HG03095 (cell line): Measurements from ENCODE around the gene C5orf47.
"Not testable (repeated sequence)": the region's sequence is repeated elsewhere in the genome, so short reads cannot be mapped to it uniquely, and the experiment has no call there.

Source experiments
- ATAC-seq: cut with Tn5 transposase; IDR thresholded peaks from one replicate; pipeline ENCODE4 v1.9.1; 2021; ENCODE audit warnings: moderate library complexity; ENCODE audit not compliant: unreplicated experiment

Gene C5orf47

DNA sequence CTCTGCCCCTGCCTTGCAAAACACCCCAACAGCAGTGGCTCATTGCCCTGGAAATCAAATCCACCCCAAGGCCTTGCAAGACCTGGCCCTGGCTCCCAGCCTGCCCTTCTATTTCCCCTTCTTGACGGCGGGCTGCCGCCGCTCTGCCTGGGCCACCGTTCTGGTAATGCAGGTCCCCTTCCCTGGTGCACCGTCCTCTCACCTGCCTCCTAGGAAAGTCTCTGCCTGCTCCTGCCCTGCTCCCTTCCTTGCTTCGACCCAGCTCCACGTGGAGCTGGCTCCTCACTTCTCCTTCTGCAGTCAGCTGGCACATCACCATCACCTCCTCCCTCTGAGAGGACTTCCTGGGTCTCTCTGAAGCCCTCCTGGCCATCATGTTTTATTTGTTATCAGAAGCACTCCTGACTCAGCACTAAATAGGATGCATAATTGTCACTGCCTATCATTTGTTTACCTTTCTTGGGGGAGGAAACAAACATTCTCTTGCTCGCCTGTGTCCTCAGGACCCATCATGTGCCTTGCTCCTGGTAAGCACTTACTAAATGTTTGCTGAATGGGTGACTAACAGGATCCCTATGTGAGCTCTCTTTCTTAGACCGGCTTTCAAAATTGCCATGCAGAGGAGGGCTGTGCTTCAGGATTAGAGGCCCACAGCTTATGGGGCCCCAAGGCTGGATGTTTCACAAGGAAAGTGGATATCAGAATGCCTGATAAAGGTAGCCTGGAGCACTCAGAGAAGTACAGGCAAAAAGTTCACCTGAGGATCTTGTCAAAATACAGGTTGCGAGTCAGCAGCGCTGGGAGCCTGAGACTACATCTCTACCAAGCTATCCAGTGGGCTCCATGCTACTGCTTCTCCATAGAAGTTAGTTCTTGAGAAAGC lies 19.6 kb upstream of the C5orf47 start:
- ATAC-seq: no peak

DNA sequence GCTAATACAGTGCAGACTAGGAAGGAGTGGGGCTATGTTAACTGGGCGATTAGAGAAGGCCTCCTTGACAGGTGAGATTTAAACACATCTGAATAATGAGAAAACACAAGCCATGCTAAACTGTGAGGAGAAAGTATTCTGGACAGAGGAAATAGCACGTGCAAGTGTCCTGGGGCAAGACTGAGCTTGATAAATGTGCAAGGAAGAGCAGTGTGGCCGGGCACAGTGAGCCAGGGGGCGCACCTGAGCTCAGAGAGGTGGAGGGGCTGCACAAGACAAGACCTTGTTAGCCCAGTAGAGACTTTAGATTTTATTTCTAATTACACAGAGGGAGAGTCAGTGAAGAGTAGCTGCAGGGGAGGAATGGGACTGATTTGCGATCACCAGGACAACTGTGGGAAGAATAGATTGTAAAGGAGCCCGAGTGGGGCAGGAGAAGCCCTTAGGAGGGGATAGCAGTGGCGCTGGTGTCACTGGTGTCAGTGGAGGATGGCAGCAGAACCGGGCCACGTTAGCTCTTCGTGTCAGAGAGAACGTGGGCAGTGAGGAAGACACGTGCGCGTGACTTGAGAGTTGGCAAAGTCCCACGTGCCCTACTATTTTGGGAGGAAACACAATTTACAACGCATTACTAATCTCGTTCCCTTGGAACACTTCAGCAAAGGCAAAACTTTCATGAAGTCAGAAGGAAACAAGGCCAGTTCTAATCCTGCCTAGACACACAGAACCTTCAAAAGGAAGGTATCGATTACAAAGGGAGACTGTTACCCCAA lies 17.9 kb upstream of the C5orf47 start:
- no peak for ATAC-seq

DNA sequence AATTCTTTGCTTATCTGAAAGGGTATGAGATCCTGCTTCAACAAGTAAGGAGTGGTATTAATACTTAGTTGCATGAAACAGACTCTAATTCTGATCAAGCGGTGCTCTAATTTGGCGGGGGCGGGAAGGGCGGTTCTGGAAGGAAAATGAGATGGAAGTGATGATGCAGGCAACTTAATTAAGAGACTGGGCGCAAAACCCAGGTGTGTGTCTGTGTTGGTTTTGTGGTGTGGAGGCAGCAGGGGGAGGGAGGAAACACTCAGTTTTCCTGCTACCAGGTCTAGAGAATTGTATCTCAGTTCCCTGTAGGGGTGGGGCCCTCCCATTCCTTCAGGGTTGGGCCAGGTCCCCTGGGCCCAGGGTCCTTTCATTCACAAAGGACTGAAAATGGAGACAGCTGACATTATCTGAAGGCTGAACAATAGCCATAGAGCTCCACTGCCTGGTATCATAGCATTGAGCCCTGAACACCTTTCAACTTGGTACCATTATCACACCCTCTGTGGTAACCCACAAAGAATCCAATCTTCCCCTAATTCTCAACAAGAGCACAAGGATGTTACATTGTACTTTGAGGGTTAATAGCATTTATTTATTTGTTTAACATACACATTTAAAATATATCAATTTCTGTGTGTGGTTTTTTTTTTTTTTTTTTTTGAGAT lies 17.2 kb upstream of the C5orf47 start:
- no peak for ATAC-seq

DNA sequence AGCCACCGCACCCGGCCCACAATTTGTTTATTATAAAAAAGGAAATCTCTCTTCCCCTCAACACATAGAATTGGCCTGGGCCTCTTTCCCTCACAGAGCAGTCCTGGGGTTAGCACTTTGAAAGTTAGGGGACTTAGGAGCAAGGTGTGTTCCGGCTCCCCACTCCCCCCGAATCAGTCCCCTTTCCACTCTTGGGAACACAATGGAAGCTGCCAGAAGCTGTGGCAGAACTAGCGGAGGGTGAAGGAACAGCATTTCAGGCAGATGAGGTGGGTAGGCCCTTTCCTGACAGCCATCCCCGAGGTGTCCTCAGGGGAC lies 16.4 kb upstream of the C5orf47 start:
- no peak for ATAC-seq

DNA sequence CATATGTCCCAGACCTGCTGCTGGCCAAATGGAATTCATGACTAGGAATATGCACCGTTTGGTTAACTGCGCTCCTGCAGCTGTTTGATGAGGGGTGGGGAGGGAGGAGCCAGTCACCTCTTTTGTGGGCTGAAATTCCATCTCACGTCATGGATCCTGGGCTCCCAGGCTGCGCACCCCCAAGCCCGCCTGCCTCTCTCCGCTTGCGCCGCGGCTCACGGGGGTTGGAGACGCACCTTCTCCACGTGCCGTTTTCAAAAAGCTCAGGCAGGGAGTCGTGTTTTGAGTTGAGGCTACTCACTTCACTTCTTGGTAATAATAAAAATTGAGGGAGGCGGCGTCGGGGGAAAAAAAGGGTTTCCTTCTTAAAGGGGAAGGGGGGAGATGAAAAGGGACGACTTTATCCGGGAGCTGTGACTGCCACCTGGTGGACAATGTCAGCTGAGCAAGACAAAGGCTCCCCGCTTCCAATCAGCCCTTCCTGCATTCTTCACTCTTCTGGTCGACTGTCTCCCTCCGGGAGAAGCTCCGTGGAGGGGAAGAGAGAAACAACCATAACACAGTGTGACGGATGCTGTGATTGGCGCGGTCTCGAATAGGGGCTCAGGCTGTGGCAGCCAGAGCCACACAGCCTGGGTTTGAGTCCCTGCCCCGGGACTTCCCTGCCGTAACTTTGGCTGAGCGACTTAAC lies 15.9 kb upstream of the C5orf47 start:
- peak; percentile 51 for ATAC-seq

DNA sequence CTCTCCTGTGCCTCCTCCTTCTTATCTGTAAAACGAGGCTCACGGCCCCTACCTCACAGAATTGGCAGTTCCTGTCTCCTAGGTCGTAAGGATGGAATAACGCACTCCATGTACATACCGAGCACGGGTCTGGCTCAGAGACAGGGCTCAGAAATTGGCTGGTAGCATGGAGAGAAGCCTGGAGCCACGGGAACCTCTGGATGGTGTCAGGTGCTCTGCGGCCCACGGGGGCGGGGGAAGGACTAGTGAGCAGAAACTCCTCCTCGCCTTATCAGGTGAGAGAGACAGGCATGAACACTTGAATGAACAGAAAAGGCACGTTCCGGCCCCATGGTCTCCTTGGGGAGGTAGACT lies 15.4 kb upstream of the C5orf47 start:
- ATAC-seq: no peak

DNA sequence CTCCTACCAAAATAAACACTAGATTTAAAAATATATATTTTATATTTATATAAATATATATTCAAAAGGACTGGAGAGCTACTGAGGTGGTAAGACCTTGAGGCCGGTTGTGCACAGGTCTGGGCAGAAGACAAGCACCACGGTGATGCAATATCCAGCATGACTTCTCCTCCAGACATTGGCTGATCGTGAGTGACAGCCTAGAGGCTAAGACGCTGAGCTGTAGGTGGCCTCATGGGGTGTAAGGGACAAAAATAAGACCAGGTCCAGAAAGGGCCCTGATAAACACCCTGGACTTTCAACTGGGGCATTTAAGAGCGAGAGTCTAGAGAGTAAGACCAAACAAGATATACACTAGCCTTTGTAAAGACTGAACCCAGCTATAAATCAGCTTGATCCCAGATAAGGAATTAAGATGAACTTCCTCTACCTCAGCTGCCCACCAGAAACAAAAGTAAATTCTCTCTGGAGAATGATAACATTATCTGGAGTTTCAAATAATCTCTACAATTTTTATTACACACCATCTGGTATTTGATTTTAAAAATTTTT lies 14.2 kb upstream of the C5orf47 start:
- no peak for ATAC-seq

DNA sequence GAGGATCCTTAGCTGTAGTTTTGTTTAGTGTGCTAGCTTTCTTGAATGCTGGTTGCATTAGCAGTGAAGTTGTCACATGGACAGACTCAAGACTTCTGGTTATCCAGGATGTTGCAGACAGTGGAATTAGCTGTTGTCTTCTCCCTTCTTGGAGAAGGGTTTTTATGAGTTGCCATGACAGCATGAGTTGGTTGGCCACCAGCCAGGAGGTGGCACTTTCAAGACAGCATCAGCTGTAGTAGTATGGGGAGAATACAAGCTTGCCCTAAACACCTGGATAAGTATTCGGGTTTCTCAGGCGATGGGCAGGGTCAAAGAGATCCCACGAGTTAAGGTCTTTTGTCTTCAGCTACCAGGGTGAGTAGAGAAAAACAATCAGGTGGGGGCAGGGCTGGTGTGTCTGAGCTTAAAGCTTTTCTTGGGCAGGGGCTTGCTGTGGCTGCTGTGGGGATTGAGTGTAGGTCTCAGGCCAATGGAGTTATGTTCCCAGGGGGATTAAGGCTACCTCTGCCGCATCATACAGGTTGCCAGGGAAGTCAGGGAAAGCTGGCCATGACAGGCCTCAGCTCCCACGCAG lies 7.7 kb upstream of the C5orf47 start:
- no peak for ATAC-seq

DNA sequence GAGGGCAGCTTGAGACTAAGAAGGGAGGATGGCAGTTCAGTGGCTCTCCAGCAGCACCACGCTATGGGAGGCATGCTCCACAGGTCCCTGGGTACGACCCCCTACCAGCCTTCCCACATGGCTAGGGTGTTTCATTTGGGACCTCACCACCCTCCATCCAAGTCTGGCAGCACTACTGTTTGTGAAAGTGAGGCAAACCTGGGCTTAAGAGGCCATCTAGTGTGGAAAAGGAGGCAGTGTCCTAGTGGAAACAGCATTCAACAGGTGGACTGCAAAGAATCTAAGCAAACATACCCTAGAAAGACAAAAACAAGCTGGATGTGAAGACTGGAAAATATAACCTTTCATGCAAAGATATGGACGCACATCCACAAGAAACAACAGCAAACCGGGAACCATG lies 4.8 kb upstream of the C5orf47 start:
- ATAC-seq: no peak

DNA sequence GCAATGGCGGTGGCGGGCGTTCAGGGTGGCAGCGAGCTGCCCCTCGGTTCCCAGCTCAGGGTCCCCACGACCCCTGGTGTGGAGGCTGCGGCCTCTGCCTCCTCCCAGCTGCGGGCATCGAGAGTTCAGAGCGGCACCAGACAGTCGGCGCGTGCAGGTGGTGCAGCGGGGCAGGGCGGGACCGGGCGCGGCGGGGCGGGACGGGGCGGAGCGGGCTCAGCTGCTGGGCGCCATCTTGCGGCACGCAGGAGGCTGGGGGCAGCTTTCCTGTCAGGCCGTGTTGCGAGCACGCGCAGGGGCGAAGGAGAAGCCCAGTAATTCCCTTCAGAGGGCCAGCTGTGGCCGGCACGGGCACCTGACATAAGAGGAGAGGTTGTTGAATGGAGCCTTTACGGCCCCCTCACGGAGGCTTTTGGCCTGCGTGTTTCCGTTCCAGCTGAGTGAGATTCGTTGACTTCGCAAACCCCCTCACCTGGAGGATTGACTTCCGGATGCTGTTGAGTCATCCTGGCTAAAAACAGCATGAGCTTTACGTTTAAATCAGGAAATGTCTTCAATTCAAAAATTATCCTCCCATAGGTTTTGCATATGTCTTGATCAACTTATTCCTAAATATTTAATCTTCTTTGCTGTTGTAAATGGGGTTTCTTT lies 587 bp downstream of the C5orf47 start:
- ATAC-seq: no peak

DNA sequence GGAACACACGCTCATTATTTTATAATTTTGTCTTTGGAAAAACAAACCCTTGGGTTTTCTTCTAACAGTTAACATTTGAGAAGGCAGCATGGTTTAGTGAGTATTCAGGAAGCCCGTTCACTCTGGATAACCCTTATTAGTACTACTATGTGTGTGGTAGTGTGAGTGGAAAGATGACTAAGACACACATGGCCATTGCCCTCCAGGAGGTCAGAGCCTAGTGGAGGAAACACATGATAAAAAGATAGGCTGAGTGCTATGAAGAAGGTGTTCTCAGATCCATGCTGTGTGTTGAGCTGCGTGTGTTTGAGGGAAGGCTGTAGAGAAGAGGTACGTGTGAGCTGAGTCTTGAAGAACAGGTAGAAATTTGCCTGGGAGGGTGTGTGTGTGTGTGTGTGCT lies 8.4 kb downstream of the C5orf47 start:
- no peak for ATAC-seq

DNA sequence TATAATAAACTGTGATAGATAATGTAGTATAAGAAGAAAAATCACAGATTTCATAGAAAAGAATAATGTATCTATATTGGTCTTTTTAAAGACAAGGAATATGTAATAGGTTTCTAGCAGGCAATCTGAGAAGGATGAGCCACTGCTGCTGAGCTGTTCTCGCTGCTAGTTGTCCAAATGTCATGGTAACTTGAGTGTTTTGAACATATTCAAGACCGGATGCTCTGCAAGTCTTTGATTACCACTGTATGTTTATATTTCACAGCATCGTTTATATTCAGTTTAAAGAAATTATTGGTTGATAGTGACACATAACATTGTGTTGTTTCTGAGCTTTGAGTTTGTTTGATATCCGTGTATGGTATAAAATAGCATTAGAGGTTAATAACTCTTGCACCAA lies 9.6 kb downstream of the C5orf47 start:
- ATAC-seq: no peak

DNA sequence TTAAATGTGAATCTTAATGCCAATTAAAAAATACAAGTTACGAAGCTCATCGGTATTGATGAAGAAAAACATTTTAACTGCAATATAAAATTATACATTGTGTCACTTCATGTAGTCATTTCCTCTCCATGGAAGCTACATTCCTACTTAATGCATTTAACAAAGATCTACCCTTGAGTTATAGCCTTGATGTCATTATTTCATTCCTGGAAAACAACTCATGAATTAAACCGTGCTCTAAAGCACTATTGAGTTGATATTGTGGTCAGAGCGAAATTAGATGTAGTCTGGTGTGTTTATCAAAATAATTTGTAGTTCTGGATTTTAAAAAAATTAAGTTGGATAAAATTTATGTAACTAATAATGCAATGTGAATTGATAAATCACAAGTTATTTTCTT lies 11.1 kb downstream of the C5orf47 start:
- ATAC-seq: no peak

DNA sequence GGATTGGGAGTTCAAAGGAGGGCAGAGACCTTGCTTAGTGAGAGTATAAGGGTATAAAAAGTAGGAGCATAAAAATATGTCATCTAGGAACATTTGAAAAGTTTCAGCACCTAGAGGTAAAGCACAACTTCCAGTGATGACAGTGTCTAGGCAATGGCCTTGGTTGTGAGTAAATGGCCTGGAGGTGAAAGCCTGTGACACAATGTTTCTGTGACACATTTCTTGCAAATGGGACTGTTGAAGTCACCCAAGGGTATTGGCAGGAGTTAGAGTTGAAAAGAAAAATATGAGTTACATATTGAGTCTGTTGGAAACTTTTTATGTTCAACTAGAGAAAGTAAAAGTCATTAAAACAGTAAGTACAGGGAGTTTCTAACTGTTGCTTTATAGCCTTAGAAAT lies 14.8 kb downstream of the C5orf47 start:
- ATAC-seq: no peak

DNA sequence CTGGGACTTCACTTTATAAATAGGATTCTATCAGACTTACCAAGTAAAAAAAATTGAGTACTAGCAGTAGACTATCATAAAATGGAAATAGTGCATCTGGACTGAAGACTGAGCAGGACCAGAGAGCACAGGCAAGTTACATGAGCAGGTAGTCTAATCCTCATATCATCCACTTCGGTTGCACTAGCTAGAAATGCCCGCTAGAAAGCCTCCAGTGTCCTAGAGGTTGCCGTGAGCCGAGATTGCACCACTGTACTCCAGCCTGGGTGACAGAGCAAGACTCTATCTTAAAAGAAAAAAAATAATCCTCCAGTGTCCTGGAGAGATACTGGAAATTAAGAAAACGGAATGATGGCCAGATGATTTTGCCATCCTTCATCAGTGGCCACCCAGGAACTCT lies 20.0 kb downstream of the C5orf47 start:
- ATAC-seq: no peak

DNA sequence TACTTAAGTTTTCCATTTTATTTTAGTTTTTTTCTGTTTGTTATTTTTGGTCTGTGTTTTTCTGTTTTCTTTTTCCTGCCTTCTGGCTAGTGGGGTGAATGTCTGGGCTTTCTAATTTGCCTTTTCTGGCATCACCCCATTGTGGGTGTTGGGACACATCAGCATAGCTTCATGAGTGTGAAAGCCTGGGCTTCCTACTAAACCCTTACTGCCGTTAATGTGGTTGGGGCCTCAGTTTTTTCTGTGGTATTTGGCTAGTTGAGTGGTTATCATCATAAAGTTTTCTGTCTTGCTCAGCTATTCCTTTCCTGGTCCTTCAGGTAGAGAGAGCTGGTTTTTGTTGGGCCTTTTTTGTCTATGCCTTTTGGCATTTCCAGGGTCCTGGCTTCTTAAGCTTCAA lies 21.4 kb downstream of the C5orf47 start:
- ATAC-seq: no peak

DNA sequence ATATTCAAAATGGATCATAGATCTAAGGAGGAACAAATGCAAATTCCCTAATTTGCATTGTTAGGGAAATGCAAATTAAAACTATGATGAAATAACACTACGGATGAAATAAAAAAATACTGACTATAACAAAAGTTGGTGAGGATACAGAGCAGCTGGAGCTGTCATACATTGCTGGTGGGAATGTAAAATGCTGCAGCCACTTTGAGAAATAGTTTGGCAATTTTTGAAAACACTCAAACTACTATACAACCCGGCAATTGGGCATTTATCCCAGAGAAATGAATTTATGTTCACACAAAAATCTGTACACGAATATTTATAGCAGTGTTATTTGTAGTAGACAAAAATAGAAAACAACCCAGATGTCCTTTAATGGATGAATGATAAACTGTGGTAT lies 22.5 kb downstream of the C5orf47 start:
- no peak for ATAC-seq

DNA sequence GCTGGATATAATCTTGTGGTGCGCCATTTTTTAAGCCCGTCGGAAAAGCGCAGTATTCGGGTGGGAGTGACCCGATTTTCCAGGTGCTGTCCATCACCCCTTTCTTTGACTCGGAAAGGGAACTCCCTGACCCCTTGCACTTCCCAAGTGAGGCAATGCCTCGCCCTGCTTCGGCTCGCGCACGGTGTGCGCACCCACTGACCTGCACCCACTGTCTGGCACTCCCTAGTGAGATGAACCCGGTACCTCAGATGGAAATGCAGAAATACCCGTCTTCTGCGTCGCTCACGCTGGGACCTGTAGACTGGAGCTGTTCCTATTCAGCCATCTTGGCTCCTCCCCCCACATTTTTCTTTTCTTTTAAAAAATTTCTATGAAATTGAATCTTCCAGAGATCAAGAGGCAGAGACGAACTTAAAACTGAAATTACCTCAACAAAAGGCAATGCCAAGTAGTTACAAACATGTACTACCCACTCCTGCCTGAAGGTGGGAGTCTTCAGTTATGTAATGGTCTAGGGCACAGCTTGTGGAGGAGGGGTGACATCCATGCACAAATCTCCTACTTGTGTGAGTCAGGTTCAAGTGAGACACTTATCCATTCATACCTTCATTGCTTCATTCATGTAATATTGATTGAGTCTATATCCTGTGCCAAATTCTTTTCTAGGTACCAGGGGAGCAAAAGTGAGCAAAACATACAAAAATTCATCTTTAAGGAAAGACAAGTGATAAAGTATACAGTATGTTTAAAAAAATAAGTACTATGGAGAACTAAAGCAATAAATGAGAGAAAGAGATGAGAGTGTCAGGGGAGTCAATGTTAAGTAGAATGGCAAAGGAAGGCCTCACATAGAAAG lies 31.3 kb downstream of the C5orf47 start:
- ATAC-seq: not testable (repeated sequence)

DNA sequence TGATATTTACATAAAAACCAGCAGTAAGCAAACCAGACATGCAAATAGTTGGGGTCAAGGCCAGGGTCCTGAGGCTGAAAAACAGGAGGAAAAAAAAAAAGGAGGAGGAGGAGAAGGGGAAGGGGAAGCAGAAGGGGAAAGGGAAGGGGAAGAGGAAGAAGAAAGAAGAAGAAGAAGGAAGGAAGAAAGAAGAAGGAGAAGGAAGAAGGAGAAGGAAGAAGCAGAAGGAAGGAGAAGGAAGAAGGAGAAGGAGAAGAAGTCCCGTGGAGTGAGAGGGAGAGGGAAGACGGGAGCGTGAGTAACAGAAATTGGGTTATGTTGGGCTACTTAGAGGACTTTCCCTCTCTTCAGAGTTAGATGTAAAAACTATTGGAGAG lies 31.9 kb downstream of the C5orf47 start:
- ATAC-seq: no peak
